Measurements from ENCODE around the gene FAM217B. TPM values are rescaled to one million over a fixed set of nuclear protein-coding genes. Genes with fewer than 3 reads are reported as not detected.

The FAM217B gene
- total and polyA plus RNA-seq, 2 of the 8 experiments (the other 6 are each of a cell fraction or from before 2014, with no cell fraction given) = 5.4 to 28.5 TPM

DNA sequence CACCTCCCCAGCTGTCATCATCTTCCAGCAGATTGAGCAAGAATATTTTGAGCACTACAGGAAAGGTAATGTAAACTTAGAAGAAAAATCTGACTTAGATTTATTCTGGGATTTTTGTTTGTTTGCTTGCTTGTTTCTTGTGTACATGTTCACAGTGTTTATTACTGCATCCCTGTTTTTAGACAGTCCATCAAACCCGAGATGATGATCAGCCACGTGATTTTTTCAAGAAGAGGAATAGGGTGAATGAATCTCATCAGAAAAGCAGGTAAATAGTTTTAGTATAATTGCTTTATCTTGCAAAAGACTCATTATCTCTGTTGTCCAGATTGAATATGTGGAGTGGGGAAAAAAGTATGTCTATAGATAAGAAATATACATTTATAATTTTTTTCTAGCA lies 2.1 kb downstream of the FAM217B start:
- ChIA-PET POLR2A (ENCODE audit: partially characterized antibody) (interaction anchor here (0.6 kb wide), 1 partner anchor 812 kb away, joined by 4 read pairs; no protein-coding TSS in a partner anchor), CTCF (ENCODE audit: partially characterized antibody) (no interaction called here)
- Histone ChIP-seq H4K91ac (replicated peaks; ENCODE audit: insufficient read length, low read length) (no peak overlapping the region), H2BK120ac (replicated peaks; ENCODE audit: low read depth, low read length) (no peak overlapping the region), H2BK20ac (ENCODE audit: low read length) (no peak overlapping the region), H3K23ac (ENCODE audit: insufficient read length) (no peak overlapping the region), H2BK5ac (ENCODE audit: low read depth, low read length) (no peak overlapping the region), H3K4me1 (replicated peaks in 1 of 4; ENCODE audit: control insufficient read depth in 3 of 4, insufficient read depth in 4 of 4, low read length in 3 of 4) (peaks cover 0 to 6% (median 2%) of the 10 kb centered on the region in 4 experiments; a peak in 4 of 7 replicates), H2BK15ac (ENCODE audit: low read length) (no peak overlapping the region), H3K56ac (replicated peaks; ENCODE audit: insufficient read length, low read depth, low read length) (no peak overlapping the region), H4K8ac (ENCODE audit: extremely low read depth, insufficient read depth, low read length) (no peak overlapping the region), H3K27me3 (replicated peaks in 1 of 4; ENCODE audit: control insufficient read depth in 3 of 4, extremely low read depth in 1 of 4, insufficient read depth in 3 of 4, low read length in 3 of 4) (peaks cover 9 to 19% (median 14%) of the 10 kb centered on the region in 4 experiments), H4K5ac (ENCODE audit: insufficient read length, low read depth, low read length) (no peak overlapping the region), H3K79me2 (ENCODE audit: control insufficient read depth in 1 of 2, insufficient read depth in 2 of 2, low read length in 2 of 2) (peaks cover 0 to 9% of the 10 kb centered on the region in 2 experiments; a peak in 1 of 4 replicates), H3K27ac (ENCODE audit: low read depth, low read length) (no peak overlapping the region), H2AFZ (ENCODE audit: low read length) (no peak overlapping the region), H4K20me1 (replicated peaks in 1 of 2; ENCODE audit: control insufficient read depth in 1 of 2, insufficient read depth in 2 of 2, low read length in 2 of 2) (peaks cover 0 to 7% of the 10 kb centered on the region in 2 experiments), H3K4me2 (ENCODE audit: insufficient read depth in 1 of 2, low read depth in 2 of 2, low read length in 2 of 2) (no peak overlapping the region), H3K14ac (ENCODE audit: insufficient read length) (no peak overlapping the region), H3K4ac (replicated peaks; ENCODE audit: insufficient read length, low read depth, low read length) (no peak overlapping the region), H3K23me2 (ENCODE audit: low read depth, low read length) (peaks cover 12% of the 10 kb centered on the region), H2BK12ac (ENCODE audit: low read depth, low read length) (no peak overlapping the region), H3K36me3 (ENCODE audit: control insufficient read depth in 2 of 4, insufficient read depth in 4 of 4, low read length in 3 of 4) (peaks cover 0 to 17% (median 7%) of the 10 kb centered on the region in 4 experiments; a peak in 3 of 8 replicates), H3K18ac (ENCODE audit: extremely low read depth, low read length) (no peak overlapping the region), H3K9ac (replicated peaks in 1 of 4; ENCODE audit: extremely low read depth in 1 of 4, low read depth in 3 of 4, low read length in 3 of 4) (no peak overlapping the region), H3K79me1 (ENCODE audit: low read depth, low read length) (no peaks in the 10 kb centered on the region), H2AK5ac (ENCODE audit: low read depth, low read length) (no peak overlapping the region), H3K4me3 (ENCODE audit: extremely low read depth in 1 of 4, insufficient read depth in 2 of 4, low read depth in 3 of 4, low read length in 4 of 4) (no peak overlapping the region), H3K9me3 (ENCODE audit: insufficient read depth in 2 of 2, low read depth in 1 of 2, low read length in 1 of 2) (peaks cover 5 to 9% of the 10 kb centered on the region in 2 experiments; a peak in 3 of 4 replicates)
- no peak for TF ChIP-seq JUN (IDR thresholded peaks at IDR 0.05; ENCODE audit: low read depth, low read length)
- TF ChIP-seq ZNF274 (IDR thresholded peaks at IDR 0.05; ENCODE audit: borderline replicate concordance, extremely low read depth, low read length) = no peak
- TF ChIP-seq RNF2 (IDR thresholded peaks at IDR 0.05; ENCODE audit: borderline replicate concordance, low read depth, low read length, missing control alignments, poor library complexity, severe bottlenecking) = no peak
- no peak for TF ChIP-seq POLR2AphosphoS5 (IDR thresholded peaks at IDR 0.05; ENCODE audit: low read depth, low read length)
- TF ChIP-seq POU5F1 (IDR thresholded peaks at IDR 0.05; ENCODE audit: low read depth, low read length) = no peak
- no peak for TF ChIP-seq YY1 (IDR thresholded peaks at IDR 0.05; ENCODE audit: low read depth, low read length)
- TF ChIP-seq TBP (IDR thresholded peaks at IDR 0.05; ENCODE audit: low read depth, low read length) = no peak
- TF ChIP-seq SIX5 (IDR thresholded peaks at IDR 0.05; ENCODE audit: low read depth, low read length) = no peak
- no peak for TF ChIP-seq CBX8 (IDR thresholded peaks at IDR 0.05; ENCODE audit: borderline replicate concordance, low read depth, low read length)
- no peak for TF ChIP-seq KDM5A (IDR thresholded peaks at IDR 0.05; ENCODE audit: low read length)
- TF ChIP-seq GTF2F1 (IDR thresholded peaks at IDR 0.05; ENCODE audit: borderline replicate concordance, low read depth, low read length) = no peak
- no peak for TF ChIP-seq BRCA1 (IDR thresholded peaks at IDR 0.05; ENCODE audit: low read depth, low read length)
- no peak for TF ChIP-seq CBX5 (IDR thresholded peaks at IDR 0.05; ENCODE audit: low read depth, low read length)
- TF ChIP-seq ATF3 (IDR thresholded peaks at IDR 0.05; ENCODE audit: insufficient read depth, low read depth, low read length) = no peak
- FAIRE-seq (no peak), DNase-seq (ENCODE audit: low read depth in 1 of 2, low spot score in 2 of 2) (no peak)
- WGBS, 2 experiments (ENCODE audit: extremely low coverage in 1 of 2, insufficient coverage in 1 of 2, insufficient read length in 1 of 2, insufficient replicate concordance in 2 of 2, low coverage in 1 of 2, low lambda C conversion rate in 2 of 2, missing lambda C conversion rate in 1 of 2) = 91% methylated on average over 2 of the region's 2 CpGs; no CpG with 5 or more reads in 1 of the 2 experiments

Measured in H1 (cell line).